Activated CD4-positive, alpha-beta memory T cell treated with anti-CD3 and anti-CD28 coated beads, Interleukin-2, amount 10 ng/mL, durations not matched to agents 7 days and 5 days (primary cell): ENCODE measurements around the gene CD2. TPM values are rescaled to one million over a fixed set of nuclear protein-coding genes. Genes with fewer than 3 reads are reported as not detected.
"Not testable (repeated sequence)": the region's sequence is repeated elsewhere in the genome, so short reads cannot be mapped to it uniquely, and the experiment has no call there.

Experiments used
- CTCF ChIA-PET: fragments of 350-600 bp; sonication (Branson Sonifier 250); formaldehyde crosslinking; loops from one replicate; lab custom pipeline; 2021; ENCODE audit warnings: antibody characterized with exemption, inconsistent platforms; lab: Charles Lee
- POLR2A ChIA-PET: fragments of 350-600 bp; sonication (Branson Sonifier 250); formaldehyde crosslinking; loops from one replicate; lab custom pipeline; 2021; ENCODE audit warnings: antibody characterized with exemption; lab: Charles Lee
- DNase-seq: peaks from one replicate; pipeline ENCODE4 v3.0.0-alpha.2; 2020
- H3K27ac Mint-ChIP-seq: one replicate; pipeline ENCODE4 v1.8.0; 2021; ENCODE audit warnings: mild to moderate bottlenecking, mixed read lengths
- H3K27me3 Mint-ChIP-seq: one replicate; pipeline ENCODE4 v1.8.0; 2021; ENCODE audit warnings: mixed read lengths
- H3K36me3 Mint-ChIP-seq: one replicate; pipeline ENCODE4 v1.8.0; 2021; ENCODE audit warnings: low read depth, mixed read lengths
- H3K4me1 Mint-ChIP-seq: one replicate; pipeline ENCODE4 v1.8.0; 2021; ENCODE audit warnings: mixed read lengths
- H3K4me3 Mint-ChIP-seq: one replicate; pipeline ENCODE4 v1.8.0; 2021; ENCODE audit warnings: mild to moderate bottlenecking, mixed read lengths
- H3K9me3 Mint-ChIP-seq: one replicate; pipeline ENCODE4 v1.8.0; 2021; ENCODE audit warnings: mixed read lengths
- total RNA-seq, 2 experiments: library from RNA; stranded (reverse); gene quantifications; one replicate each; pipeline ENCODE4 v1.2.3, GENCODE V29; 2021

The CD2 gene
- total RNA-seq, 2 experiments from 2014 or later: 329 to 340 TPM

GRCh38 chr1:116751621-116752020 is 2.6 kb upstream of the CD2 start:
- H3K36me3 Mint-ChIP-seq: peaks cover 66% of the 10 kb centered on the region
- POLR2A ChIA-PET: interaction anchor here (0.8 to 13.4 kb wide), 9 partner anchors 8 to 308 kb away, joined by 3 to 488 read pairs (median 8); partner anchors contain the start of gene TTF2
- no peak for DNase-seq

GRCh38 chr1:116753312-116753711 is 918 bp upstream of the CD2 start:
- no peak for DNase-seq
- POLR2A ChIA-PET: interaction anchor here (1.0 to 13.4 kb wide), 4 partner anchors 13 to 74 kb away, joined by 3 to 488 read pairs (median 304); no protein-coding TSS in a partner anchor
- Mint-ChIP-seq H3K27ac (peak overlapping the region; percentile 95), H3K27me3 (no peaks in the 10 kb centered on the region), H3K4me1 (peaks cover 35% of the 10 kb centered on the region), H3K36me3 (peaks cover 64% of the 10 kb centered on the region), H3K9me3 (peaks cover 17% of the 10 kb centered on the region), H3K4me3 (peak overlapping the region; percentile 99)
- CTCF ChIA-PET: interaction anchor here (1.1 to 9.8 kb wide), 4 partner anchors 11 to 182 kb away, joined by 3 to 109 read pairs (median 31); no protein-coding TSS in a partner anchor

More at GRCh38 chr1:116751621-116752020, 2.6 kb upstream of the CD2 start:
- Mint-ChIP-seq H3K27me3 (no peaks in the 10 kb centered on the region), H3K4me1 (peaks cover 35% of the 10 kb centered on the region), H3K4me3 (peak overlapping the region; percentile 63), H3K9me3 (peaks cover 33% of the 10 kb centered on the region), H3K27ac (peak overlapping the region; percentile 88)
- CTCF ChIA-PET: interaction anchor here (0.9 to 9.8 kb wide), 13 partner anchors 12 to 183 kb away, joined by 3 to 109 read pairs (median 5); no protein-coding TSS in a partner anchor

GRCh38 chr1:116755066-116755465 is 836 bp downstream of the CD2 start:
- no peak for DNase-seq
- H3K27ac Mint-ChIP-seq: peak overlapping the region; percentile 95
- peaks cover 41% of the 10 kb centered on the region for H3K4me1 Mint-ChIP-seq
- CTCF ChIA-PET: interaction anchor here (1.3 to 9.8 kb wide), 8 partner anchors 10 to 305 kb away, joined by 3 to 109 read pairs (median 12); partner anchors contain the start of gene TTF2
- POLR2A ChIA-PET: interaction anchor here (1.2 to 13.4 kb wide), 11 partner anchors 12 to 305 kb away, joined by 4 to 488 read pairs (median 9); partner anchors contain the start of gene TTF2
- H3K36me3 Mint-ChIP-seq: peaks cover 63% of the 10 kb centered on the region
- no peaks in the 10 kb centered on the region for H3K27me3 Mint-ChIP-seq
- peaks cover 3% of the 10 kb centered on the region for H3K9me3 Mint-ChIP-seq
- H3K4me3 Mint-ChIP-seq: peak overlapping the region; percentile 99

GRCh38 chr1:116755681-116756080 is 1.5 kb downstream of the CD2 start:
- ChIA-PET POLR2A (interaction anchor here (1.8 to 13.4 kb wide), 7 partner anchors 12 to 304 kb away, joined by 7 to 488 read pairs (median 48); partner anchors contain the start of gene TTF2), CTCF (interaction anchor here (1.4 to 9.8 kb wide), 7 partner anchors 9 to 304 kb away, joined by 3 to 109 read pairs (median 12); partner anchors contain the start of gene TTF2)
- H3K4me3 Mint-ChIP-seq: peak overlapping the region; percentile 99
- H3K27ac Mint-ChIP-seq: peak overlapping the region; percentile 95
- H3K27me3 Mint-ChIP-seq: no peaks in the 10 kb centered on the region
- H3K36me3 Mint-ChIP-seq: peaks cover 66% of the 10 kb centered on the region
- H3K4me1 Mint-ChIP-seq: peaks cover 43% of the 10 kb centered on the region
- no peaks in the 10 kb centered on the region for H3K9me3 Mint-ChIP-seq
- DNase-seq: no peak

DNA sequence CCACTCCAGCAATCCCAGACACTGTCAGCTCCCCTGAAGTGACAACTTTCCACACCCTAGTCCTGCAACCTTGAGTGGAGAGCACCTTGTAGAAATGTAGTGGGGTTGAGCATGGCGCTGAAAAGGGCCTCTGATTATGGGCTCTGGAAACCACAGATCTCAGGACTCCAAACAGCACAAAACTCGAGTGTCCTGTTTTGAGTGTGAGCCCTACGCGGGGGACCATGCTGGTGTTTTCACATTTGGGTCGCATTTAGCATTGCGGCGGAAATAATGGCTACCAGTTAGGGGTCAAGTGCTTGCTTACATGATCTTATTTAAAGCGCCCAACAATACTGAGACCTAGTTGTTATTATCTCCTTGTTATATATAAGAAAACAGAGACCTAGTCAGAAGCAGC is 1.9 kb downstream of the CD2 start:
- Mint-ChIP-seq H3K36me3 (peaks cover 68% of the 10 kb centered on the region), H3K4me1 (peaks cover 43% of the 10 kb centered on the region), H3K4me3 (peak overlapping the region; percentile 99), H3K27ac (peak overlapping the region; percentile 95)
- not testable (repeated sequence) for H3K27me3 Mint-ChIP-seq, DNase-seq, H3K9me3 Mint-ChIP-seq
- POLR2A ChIA-PET: interaction anchor here (1.1 to 13.4 kb wide), 6 partner anchors 11 to 304 kb away, joined by 3 to 488 read pairs (median 166); partner anchors contain the start of gene TTF2
- CTCF ChIA-PET: interaction anchor here (1.4 to 9.8 kb wide), 6 partner anchors 9 to 304 kb away, joined by 3 to 109 read pairs (median 12); partner anchors contain the start of gene TTF2

GRCh38 chr1:116758456-116758815 is 4.2 kb downstream of the CD2 start:
- CTCF ChIA-PET: interaction anchor here (0.8 to 2.3 kb wide), 5 partner anchors 10 to 303 kb away, joined by 3 to 18 read pairs (median 4); no protein-coding TSS in a partner anchor
- peaks cover 90% of the 10 kb centered on the region for H3K36me3 Mint-ChIP-seq
- not testable (repeated sequence) for H3K27me3 Mint-ChIP-seq, DNase-seq, H3K9me3 Mint-ChIP-seq
- peak overlapping the region; percentile 91 for H3K27ac Mint-ChIP-seq
- H3K4me1 Mint-ChIP-seq: peaks cover 47% of the 10 kb centered on the region
- H3K4me3 Mint-ChIP-seq: peak overlapping the region; percentile 99
- POLR2A ChIA-PET: interaction anchor here (1.5 to 15.7 kb wide), 9 partner anchors 7 to 302 kb away, joined by 3 to 283 read pairs (median 25); partner anchors contain the start of gene TTF2

GRCh38 chr1:116759636-116760035 is 5.4 kb downstream of the CD2 start:
- ChIA-PET CTCF (interaction anchor here (1.4 to 2.3 kb wide), 4 partner anchors 9 to 56 kb away, joined by 5 to 18 read pairs (median 6); no protein-coding TSS in a partner anchor), POLR2A (interaction anchor here (1.3 to 15.7 kb wide), 10 partner anchors 9 to 300 kb away, joined by 3 to 283 read pairs (median 22); partner anchors contain the start of gene TTF2)
- H3K27ac Mint-ChIP-seq: peak overlapping the region; percentile 91
- DNase-seq: no peak
- H3K4me3 Mint-ChIP-seq: peak overlapping the region; percentile 99
- peaks cover 97% of the 10 kb centered on the region for H3K36me3 Mint-ChIP-seq
- H3K27me3 Mint-ChIP-seq: no peaks in the 10 kb centered on the region
- H3K4me1 Mint-ChIP-seq: peaks cover 53% of the 10 kb centered on the region
- H3K9me3 Mint-ChIP-seq: no peaks in the 10 kb centered on the region

DNA sequence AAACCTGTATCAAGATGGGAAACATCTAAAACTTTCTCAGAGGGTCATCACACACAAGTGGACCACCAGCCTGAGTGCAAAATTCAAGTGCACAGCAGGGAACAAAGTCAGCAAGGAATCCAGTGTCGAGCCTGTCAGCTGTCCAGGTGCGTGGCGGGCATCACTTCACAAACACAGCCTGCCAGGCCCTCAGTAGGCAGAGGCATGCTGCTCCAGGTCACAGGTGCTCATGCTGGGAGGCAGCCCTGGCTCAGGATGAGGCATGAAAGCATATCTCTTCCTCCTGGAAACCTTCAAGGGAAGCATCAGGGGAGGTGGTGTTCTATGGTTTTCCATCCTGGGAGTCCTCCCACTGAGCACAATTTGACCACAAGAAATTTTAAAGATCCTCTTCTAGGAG is 6.3 kb downstream of the CD2 start:
- no peak for DNase-seq
- H3K27me3 Mint-ChIP-seq: no peaks in the 10 kb centered on the region
- peaks cover 62% of the 10 kb centered on the region for H3K4me1 Mint-ChIP-seq
- H3K36me3 Mint-ChIP-seq: peaks cover 97% of the 10 kb centered on the region
- peak overlapping the region; percentile 66 for H3K4me3 Mint-ChIP-seq
- H3K9me3 Mint-ChIP-seq: no peaks in the 10 kb centered on the region
- ChIA-PET CTCF (interaction anchor here (0.9 to 12.6 kb wide), 3 partner anchors 9 to 47 kb away, joined by 4 to 139 read pairs (median 121); no protein-coding TSS in a partner anchor), POLR2A (interaction anchor here (1.2 to 18.8 kb wide), 7 partner anchors 8 to 298 kb away, joined by 3 to 1051 read pairs (median 250); partner anchors contain the start of genes CD2 and TTF2)
- H3K27ac Mint-ChIP-seq: peak overlapping the region; percentile 99

GRCh38 chr1:116760996-116761665 is 6.9 kb downstream of the CD2 start:
- Mint-ChIP-seq H3K9me3 (no peaks in the 10 kb centered on the region), H3K4me3 (peak overlapping the region; percentile 78), H3K4me1 (peaks cover 68% of the 10 kb centered on the region), H3K36me3 (peaks cover 97% of the 10 kb centered on the region), H3K27me3 (no peaks in the 10 kb centered on the region), H3K27ac (peak overlapping the region; percentile 99)
- DNase-seq: no peak
- POLR2A ChIA-PET: interaction anchor here (0.8 to 18.8 kb wide), 8 partner anchors 8 to 297 kb away, joined by 3 to 1051 read pairs (median 167); partner anchors contain the start of genes CD2 and TTF2
- CTCF ChIA-PET: interaction anchor here (0.9 to 12.6 kb wide), 5 partner anchors 9 to 66 kb away, joined by 3 to 139 read pairs (median 4); no protein-coding TSS in a partner anchor

- peaks cover 80% of the 10 kb centered on the region for H3K4me1 Mint-ChIP-seq
- no peaks in the 10 kb centered on the region for H3K9me3 Mint-ChIP-seq
- peak overlapping the region; percentile 99 for H3K27ac Mint-ChIP-seq
- POLR2A ChIA-PET: interaction anchor here (1.0 to 18.8 kb wide), 16 partner anchors 10 to 387 kb away, joined by 3 to 1051 read pairs (median 10); partner anchors contain the start of genes CD2 and TTF2
- H3K4me3 Mint-ChIP-seq: peak overlapping the region; percentile 78
- CTCF ChIA-PET: interaction anchor here (1.1 to 12.6 kb wide), 9 partner anchors 7 to 298 kb away, joined by 3 to 139 read pairs (median 18); partner anchors contain the start of genes CD2 and TTF2
- no peak for DNase-seq
- no peaks in the 10 kb centered on the region for H3K27me3 Mint-ChIP-seq
- H3K36me3 Mint-ChIP-seq: peaks cover 97% of the 10 kb centered on the region
Observed at GRCh38 chr1:116762281-116762680, 8.1 kb downstream of the CD2 start.

DNA sequence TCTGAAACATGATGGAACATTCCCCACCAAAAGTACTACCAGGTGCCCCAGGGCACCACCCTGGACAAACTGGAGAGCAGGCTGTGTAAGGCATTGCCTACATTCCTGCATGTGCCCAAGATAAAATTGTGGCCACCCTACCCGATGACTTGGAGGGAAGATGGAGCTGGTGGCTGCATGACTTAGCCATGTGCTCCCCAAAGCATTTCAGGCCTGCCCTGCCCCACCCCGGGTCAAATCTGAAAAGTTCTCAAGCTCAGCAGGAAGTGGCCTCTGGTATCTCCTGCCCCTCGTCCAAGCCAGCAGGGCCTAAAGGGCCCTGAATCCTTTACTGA is 8.5 kb downstream of the CD2 start:
- ChIA-PET POLR2A (interaction anchor here (0.5 to 18.8 kb wide), 20 partner anchors 10 to 392 kb away, joined by 3 to 1051 read pairs (median 10); partner anchors contain the start of genes CD2 and TTF2), CTCF (interaction anchor here (1.1 to 12.6 kb wide), 10 partner anchors 8 to 297 kb away, joined by 3 to 139 read pairs (median 12); partner anchors contain the start of genes CD2 and TTF2)
- peaks cover 97% of the 10 kb centered on the region for H3K36me3 Mint-ChIP-seq
- H3K27me3 Mint-ChIP-seq: no peaks in the 10 kb centered on the region
- peaks cover 84% of the 10 kb centered on the region for H3K4me1 Mint-ChIP-seq
- DNase-seq: no peak
- peak overlapping the region; percentile 78 for H3K4me3 Mint-ChIP-seq
- peak overlapping the region; percentile 99 for H3K27ac Mint-ChIP-seq
- H3K9me3 Mint-ChIP-seq: no peaks in the 10 kb centered on the region
